SH-SY5Y (cell line): Measurements from ENCODE around the gene CYP3A4.

Experiments
- GATA2 ChIP-seq: IDR thresholded peaks from 2 replicates; pipeline ENCODE4 v1.6.1; 2011; ENCODE audit warnings: mild to moderate bottlenecking, low read depth, low read length
- GATA3 ChIP-seq: IDR thresholded peaks from 2 replicates; pipeline ENCODE4 v1.6.1; 2011; ENCODE audit warnings: low read depth, mild to moderate bottlenecking, low read length, moderate library complexity

GRCh38 chr7:99730992-99731391 lies 53.0 kb downstream of the CYP3A4 start:
- TF ChIP-seq GATA2 (no peak), GATA3 (no peak)
